ENCODE data around the gene EPC1.

EPC1 gene

GRCh38 chr10:32360241-32360640, 13.3 kb upstream of the EPC1 start:
- TF ChIP-seq EP300 (IDR thresholded peaks at IDR 0.05; ENCODE audit: borderline replicate concordance) (no peak), ZBTB7A (IDR thresholded peaks at IDR 0.05; ENCODE audit: low read depth) (no peak), CREB1 (IDR thresholded peaks at IDR 0.05; ENCODE audit: low read depth) (no peak), USF1 (IDR thresholded peaks at IDR 0.05) (no peak), TCF12 (IDR thresholded peaks at IDR 0.05; ENCODE audit: low read depth) (no peak), RAD21 (IDR thresholded peaks at IDR 0.05; ENCODE audit: low read depth) (no peak), TEAD4 (IDR thresholded peaks at IDR 0.05) (no peak), MAX (IDR thresholded peaks at IDR 0.05) (no peak), TAF1 (IDR thresholded peaks at IDR 0.05; ENCODE audit: low read depth) (no peak), EGR1 (IDR thresholded peaks at IDR 0.05) (no peak), CEBPB (IDR thresholded peaks at IDR 0.05) (no peak), FOXM1 (IDR thresholded peaks at IDR 0.05; ENCODE audit: borderline replicate concordance, low read depth) (no peak), REST (IDR thresholded peaks at IDR 0.05; ENCODE audit: low read depth) (no peak), YY1 (IDR thresholded peaks at IDR 0.05; ENCODE audit: low read depth) (no peak)

GRCh38 chr10:32357056-32357735, 10.2 kb upstream of the EPC1 start:
- TF ChIP-seq MAX (IDR thresholded peaks at IDR 0.05), result no peak
- no peak for TF ChIP-seq CEBPB (IDR thresholded peaks at IDR 0.05)
- TF ChIP-seq USF1 (IDR thresholded peaks at IDR 0.05), result no peak
- TF ChIP-seq TCF12 (IDR thresholded peaks at IDR 0.05; ENCODE audit: low read depth), result no peak
- no peak for TF ChIP-seq YY1 (IDR thresholded peaks at IDR 0.05; ENCODE audit: low read depth)
- TF ChIP-seq ZBTB7A (IDR thresholded peaks at IDR 0.05; ENCODE audit: low read depth), result no peak
- no peak for TF ChIP-seq REST (IDR thresholded peaks at IDR 0.05; ENCODE audit: low read depth)
- no peak for TF ChIP-seq TEAD4 (IDR thresholded peaks at IDR 0.05)
- TF ChIP-seq NFIC (IDR thresholded peaks at IDR 0.05), result no peak
- no peak for TF ChIP-seq TAF1 (IDR thresholded peaks at IDR 0.05; ENCODE audit: low read depth)
- no peak for TF ChIP-seq RAD21 (IDR thresholded peaks at IDR 0.05; ENCODE audit: low read depth)
- no peak for TF ChIP-seq FOXM1 (IDR thresholded peaks at IDR 0.05; ENCODE audit: borderline replicate concordance, low read depth)

- TF ChIP-seq CEBPB (IDR thresholded peaks at IDR 0.05), result no peak
- no peak for TF ChIP-seq TCF12 (IDR thresholded peaks at IDR 0.05; ENCODE audit: low read depth)
- no peak for TF ChIP-seq CREB1 (IDR thresholded peaks at IDR 0.05; ENCODE audit: low read depth)
- TF ChIP-seq TEAD4 (IDR thresholded peaks at IDR 0.05), result no peak
- TF ChIP-seq NFIC (IDR thresholded peaks at IDR 0.05), result no peak
- TF ChIP-seq REST (IDR thresholded peaks at IDR 0.05; ENCODE audit: low read depth), result no peak
- TF ChIP-seq TAF1 (IDR thresholded peaks at IDR 0.05; ENCODE audit: low read depth), result no peak
- TF ChIP-seq USF1 (IDR thresholded peaks at IDR 0.05), result no peak
- TF ChIP-seq MAX (IDR thresholded peaks at IDR 0.05), result no peak
- no peak for TF ChIP-seq ZBTB7A (IDR thresholded peaks at IDR 0.05; ENCODE audit: low read depth)
- TF ChIP-seq YY1 (IDR thresholded peaks at IDR 0.05; ENCODE audit: low read depth), result no peak
- TF ChIP-seq EGR1 (IDR thresholded peaks at IDR 0.05), result no peak
- no peak for TF ChIP-seq EP300 (IDR thresholded peaks at IDR 0.05; ENCODE audit: borderline replicate concordance)
- TF ChIP-seq FOXM1 (IDR thresholded peaks at IDR 0.05; ENCODE audit: borderline replicate concordance, low read depth), result no peak
- TF ChIP-seq RAD21 (IDR thresholded peaks at IDR 0.05; ENCODE audit: low read depth), result no peak
These were observed 3.9 kb upstream of the EPC1 start for GRCh38 chr10:32350811-32351350.
